GM18868 (cell line): ENCODE results near the gene B3GAT1.

Source experiments
- ATAC-seq: cut with Tn5 transposase; IDR thresholded peaks from one replicate; pipeline ENCODE4 v1.9.1; 2021; ENCODE audit warnings: mild to moderate bottlenecking, moderate library complexity; ENCODE audit not compliant: unreplicated experiment

B3GAT1 gene

GRCh38 chr11:134442246-134442645, 30.2 kb upstream of the B3GAT1 start:
- no peak for ATAC-seq

- ATAC-seq, result no peak
Measured at GRCh38 chr11:134441706-134442105, 29.7 kb upstream of the B3GAT1 start.

GRCh38 chr11:134441281-134441680, 29.2 kb upstream of the B3GAT1 start:
- ATAC-seq, result no peak

- ATAC-seq, result no peak
Measured at GRCh38 chr11:134440851-134441250, 28.8 kb upstream of the B3GAT1 start.

GRCh38 chr11:134438542-134439537, 26.8 kb upstream of the B3GAT1 start:
- no peak for ATAC-seq

- no peak for ATAC-seq
Measured at GRCh38 chr11:134437821-134438220, 25.8 kb upstream of the B3GAT1 start.

GRCh38 chr11:134436781-134437180, 24.7 kb upstream of the B3GAT1 start:
- ATAC-seq, result no peak

- ATAC-seq, result no peak
Measured at GRCh38 chr11:134433806-134434205, 21.8 kb upstream of the B3GAT1 start.

GRCh38 chr11:134433251-134433650, 21.2 kb upstream of the B3GAT1 start:
- no peak for ATAC-seq

- no peak for ATAC-seq
Measured at GRCh38 chr11:134432776-134433175, 20.7 kb upstream of the B3GAT1 start.

GRCh38 chr11:134429106-134429505, 17.1 kb upstream of the B3GAT1 start:
- ATAC-seq, result no peak

GRCh38 chr11:134425816-134426536, 13.9 kb upstream of the B3GAT1 start:
- no peak for ATAC-seq

- ATAC-seq, result no peak
Measured at GRCh38 chr11:134425413-134425812, 13.4 kb upstream of the B3GAT1 start.

GRCh38 chr11:134423106-134423505, 11.1 kb upstream of the B3GAT1 start:
- ATAC-seq, result no peak

GRCh38 chr11:134417871-134418840, 6.1 kb upstream of the B3GAT1 start:
- no peak for ATAC-seq

- ATAC-seq, result no peak
Measured at GRCh38 chr11:134416726-134417125, 4.7 kb upstream of the B3GAT1 start.

- ATAC-seq, result no peak
Measured at GRCh38 chr11:134414766-134415765, 3.0 kb upstream of the B3GAT1 start.

GRCh38 chr11:134413826-134414731, 2.0 kb upstream of the B3GAT1 start:
- no peak for ATAC-seq
